Loucy (cell line): Measurements from ENCODE around the gene RHEB.

ENCODE experiments used
- CTCF ChIP-seq: fragments of 200-600 bp; sonication (generic); conservative IDR thresholded peaks from 2 replicates; pipeline ENCODE4 v1.5.1; 2014; ENCODE audit warnings: mild to moderate bottlenecking, antibody characterized with exemption, low read length
- EZH2phosphoT487 ChIP-seq: fragments of 200-600 bp; IDR thresholded peaks from 2 replicates; pipeline ENCODE4 v1.6.1; 2018; ENCODE audit warnings: antibody characterized with exemption, mild to moderate bottlenecking, moderate library complexity, borderline replicate concordance

DNA sequence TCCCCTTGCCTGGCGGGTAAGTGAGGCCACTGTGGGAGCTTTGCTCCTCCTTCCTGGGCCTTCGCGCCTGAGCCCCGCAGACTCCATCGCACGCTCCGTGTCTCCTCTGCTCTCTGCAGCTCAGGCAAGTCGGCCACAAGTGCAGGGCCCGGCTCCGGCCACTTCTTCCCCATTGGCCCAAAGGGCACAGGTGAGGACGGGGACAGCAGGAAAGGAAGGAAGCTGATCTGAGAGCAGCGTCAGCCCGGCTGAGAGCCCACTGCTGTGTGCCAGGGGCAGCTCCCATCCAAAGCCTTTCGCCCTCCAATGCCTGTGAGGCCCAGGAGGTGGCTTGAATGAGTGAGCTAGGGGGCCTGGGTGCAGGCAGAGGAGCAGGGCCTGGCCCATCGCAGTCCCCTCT lies 33.7 kb upstream of the RHEB start:
- TF ChIP-seq CTCF (no peak), EZH2phosphoT487 (no peak)
